ENCODE data around the gene LENG8.

LENG8 gene

DNA sequence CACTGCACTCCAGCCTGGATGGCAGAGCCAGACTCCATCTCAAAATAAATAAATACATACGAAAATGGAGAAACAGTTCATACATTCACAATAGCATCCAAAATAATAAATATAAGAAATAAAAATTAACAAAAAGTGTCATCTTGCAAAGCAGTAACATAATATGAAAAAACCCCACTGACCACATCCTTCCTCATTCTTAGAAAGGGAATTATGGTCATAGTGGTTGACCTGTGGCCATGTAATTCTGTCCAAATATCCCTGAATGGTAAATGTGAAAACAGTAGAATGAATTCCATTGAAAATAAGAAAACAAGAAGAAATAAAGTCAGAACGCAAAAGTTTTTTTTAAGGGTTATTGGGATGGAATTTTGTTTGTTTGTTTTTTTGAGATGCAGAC is 31.1 kb downstream of the LENG8 start:
- DNase-seq (ENCODE audit: extremely low read depth, low read depth): no peak
- TF ChIP-seq, protein P1, sequence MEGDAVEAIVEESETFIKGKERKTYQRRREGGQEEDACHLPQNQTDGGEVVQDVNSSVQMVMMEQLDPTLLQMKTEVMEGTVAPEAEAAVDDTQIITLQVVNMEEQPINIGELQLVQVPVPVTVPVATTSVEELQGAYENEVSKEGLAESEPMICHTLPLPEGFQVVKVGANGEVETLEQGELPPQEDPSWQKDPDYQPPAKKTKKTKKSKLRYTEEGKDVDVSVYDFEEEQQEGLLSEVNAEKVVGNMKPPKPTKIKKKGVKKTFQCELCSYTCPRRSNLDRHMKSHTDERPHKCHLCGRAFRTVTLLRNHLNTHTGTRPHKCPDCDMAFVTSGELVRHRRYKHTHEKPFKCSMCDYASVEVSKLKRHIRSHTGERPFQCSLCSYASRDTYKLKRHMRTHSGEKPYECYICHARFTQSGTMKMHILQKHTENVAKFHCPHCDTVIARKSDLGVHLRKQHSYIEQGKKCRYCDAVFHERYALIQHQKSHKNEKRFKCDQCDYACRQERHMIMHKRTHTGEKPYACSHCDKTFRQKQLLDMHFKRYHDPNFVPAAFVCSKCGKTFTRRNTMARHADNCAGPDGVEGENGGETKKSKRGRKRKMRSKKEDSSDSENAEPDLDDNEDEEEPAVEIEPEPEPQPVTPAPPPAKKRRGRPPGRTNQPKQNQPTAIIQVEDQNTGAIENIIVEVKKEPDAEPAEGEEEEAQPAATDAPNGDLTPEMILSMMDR (IDR thresholded peaks at IDR 0.05; ENCODE audit: low read depth, low read length): no peak

DNA sequence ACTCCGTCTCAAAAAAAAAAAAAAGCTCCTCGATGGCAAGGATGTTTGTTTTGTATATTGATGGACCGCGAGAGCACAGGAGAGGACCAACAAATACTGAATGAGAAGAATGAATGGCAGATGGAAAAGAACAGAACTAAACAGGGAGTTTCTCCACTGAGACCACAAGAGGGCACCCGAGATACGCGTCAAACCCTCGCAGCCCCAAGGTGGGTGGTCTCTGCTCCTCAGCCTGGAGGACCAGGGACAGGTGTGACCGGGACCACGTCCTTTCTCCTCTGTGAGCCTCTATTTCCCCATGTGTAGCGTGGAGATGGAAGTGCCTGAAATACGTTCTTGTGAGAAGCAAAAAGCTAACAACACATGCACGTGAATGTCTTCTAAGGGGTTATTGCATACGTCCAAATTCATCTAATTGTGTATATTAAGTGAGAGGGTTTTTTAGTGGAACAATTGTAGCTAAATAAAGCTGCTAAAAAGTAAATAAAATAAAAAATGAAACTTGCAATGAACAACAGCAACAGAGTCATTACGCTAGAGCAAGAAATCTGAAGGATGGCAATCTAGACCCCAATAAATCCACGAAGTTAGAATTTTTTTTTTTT is 32.4 kb downstream of the LENG8 start:
- no peak for DNase-seq (ENCODE audit: extremely low read depth, low read depth)
- TF ChIP-seq, protein P1 (IDR thresholded peaks at IDR 0.05; ENCODE audit: low read depth, low read length): peak; percentile 78

DNA sequence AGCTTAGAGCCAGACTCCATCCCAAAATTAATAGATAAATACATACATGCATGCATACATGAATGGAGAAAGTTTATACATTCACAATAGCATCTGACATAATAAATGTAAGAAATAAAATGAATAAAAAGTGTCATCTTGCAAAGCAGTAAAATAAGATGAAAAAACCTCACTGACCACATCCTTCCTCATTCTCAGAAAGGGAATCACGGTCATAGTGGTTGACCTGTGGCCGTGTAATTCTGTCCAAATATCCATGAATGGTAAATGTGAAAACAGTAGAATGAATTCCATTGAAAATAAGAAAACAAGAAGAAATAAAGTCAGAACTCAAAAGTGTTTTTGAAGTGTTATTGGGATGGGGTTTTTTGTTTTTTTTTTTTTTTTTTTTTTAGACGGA is 33.9 kb downstream of the LENG8 start:
- no peak for DNase-seq (ENCODE audit: extremely low read depth, low read depth)
- TF ChIP-seq, protein P1 (IDR thresholded peaks at IDR 0.05; ENCODE audit: low read depth, low read length): no peak

DNA sequence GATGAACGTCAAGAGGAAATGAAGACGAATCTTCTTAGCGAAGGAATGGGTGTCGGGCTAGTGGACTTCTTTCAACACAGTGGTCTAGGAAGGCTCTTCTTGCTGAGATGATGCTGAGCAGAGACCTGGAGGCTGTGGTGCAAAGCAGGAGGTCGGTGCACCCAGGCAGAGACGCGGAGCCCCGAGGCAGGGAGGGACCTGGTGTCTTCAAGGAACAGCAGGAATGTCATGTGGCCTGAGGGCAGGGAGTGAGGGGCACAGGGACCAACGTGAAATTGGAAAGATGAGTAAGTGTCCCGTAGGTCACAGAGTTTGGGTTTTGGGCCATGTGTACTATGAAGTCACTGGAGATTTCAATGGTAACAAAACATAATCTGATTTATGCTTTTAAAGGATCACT is 35.5 kb downstream of the LENG8 start:
- DNase-seq (ENCODE audit: extremely low read depth, low read depth): no peak
- TF ChIP-seq, protein P1 (IDR thresholded peaks at IDR 0.05; ENCODE audit: low read depth, low read length): no peak

DNA sequence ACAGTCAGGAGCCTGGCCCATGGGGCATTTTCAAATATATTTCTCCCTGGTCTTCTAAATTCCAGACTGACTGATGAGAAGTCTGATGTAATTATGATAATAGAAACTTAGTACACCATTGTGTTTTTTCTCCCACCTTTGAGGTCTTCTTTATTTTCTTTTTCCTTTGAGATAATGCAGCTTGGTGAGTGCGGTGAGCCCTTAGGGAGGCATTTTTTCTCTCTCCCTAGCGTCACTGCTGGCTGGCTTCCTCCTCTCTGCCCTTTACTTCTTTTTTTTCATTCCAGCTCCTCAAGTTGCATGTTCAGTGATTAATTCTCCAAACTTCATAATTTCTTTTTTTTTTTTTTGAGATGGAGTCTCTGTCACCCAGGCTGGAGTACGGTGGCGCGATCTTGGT is 36.9 kb downstream of the LENG8 start:
- DNase-seq (ENCODE audit: extremely low read depth, low read depth): no peak
- TF ChIP-seq, protein P1 (IDR thresholded peaks at IDR 0.05; ENCODE audit: low read depth, low read length): no peak

DNA sequence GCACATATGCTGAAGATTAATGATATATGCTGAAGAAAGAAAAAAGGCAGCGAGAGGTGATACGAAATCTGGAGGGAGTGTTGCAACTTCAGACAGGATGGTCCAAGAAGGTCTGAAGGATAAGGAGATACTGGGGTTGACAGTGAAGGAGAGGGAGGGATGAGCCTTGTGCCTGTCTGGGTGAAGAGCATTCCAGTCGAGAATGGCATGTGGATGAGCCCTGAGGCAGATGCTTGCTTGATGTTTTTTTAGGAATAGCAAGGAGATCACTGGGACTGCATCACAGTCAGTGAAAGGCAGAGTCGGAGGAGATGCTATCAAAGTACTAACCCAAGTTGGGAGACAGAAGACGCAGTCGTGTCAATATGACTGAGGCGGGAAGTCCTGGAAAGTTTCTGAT is 40.3 kb downstream of the LENG8 start:
- TF ChIP-seq, protein P1 (IDR thresholded peaks at IDR 0.05; ENCODE audit: low read depth, low read length): no peak
- DNase-seq (ENCODE audit: extremely low read depth, low read depth): no peak

DNA sequence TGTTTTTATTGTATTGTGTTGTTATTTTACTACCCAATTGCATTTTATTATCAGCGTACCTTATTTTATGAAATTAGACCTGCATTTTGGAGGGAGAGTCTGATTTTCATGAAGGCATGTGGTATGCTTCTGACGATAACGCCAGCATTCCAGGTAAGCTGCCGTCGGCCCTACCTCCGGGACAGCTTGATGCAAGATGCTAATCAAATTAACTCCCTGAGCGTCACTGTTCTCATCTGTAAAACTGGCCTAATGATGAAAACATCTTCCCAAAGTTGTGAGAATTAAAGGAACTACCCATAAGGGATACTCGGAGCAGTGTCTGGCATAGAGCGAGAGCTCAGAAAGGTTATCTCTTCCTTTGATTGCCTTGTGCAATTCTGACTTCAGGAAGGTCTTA is 40.8 kb downstream of the LENG8 start:
- TF ChIP-seq, protein P1 (IDR thresholded peaks at IDR 0.05; ENCODE audit: low read depth, low read length): no peak
- DNase-seq (ENCODE audit: extremely low read depth, low read depth): no peak

Data from AG09319 (cell line).